Left hindlimb (tissue), 1 donor: Measurements from ENCODE around the gene SPACA9.

Experiments
- DNase-seq: peaks from one replicate; pipeline ENCODE4 v3.0.0-alpha.2; 2018

SPACA9 gene

GRCh38 chr9:132878695-132879456 lies at the start of gene SPACA9:
TSS of gene SPACA9 (plus strand) at chr9:132878898. CDS start at chr9:132883948, 5,050 bp downstream.
- peak; percentile 86 for DNase-seq

- no peak for DNase-seq
Measured at GRCh38 chr9:132832171-132832881, 46.4 kb upstream of the SPACA9 start.

- no peak for DNase-seq
Measured at GRCh38 chr9:132833550-132834121, 45.1 kb upstream of the SPACA9 start.

GRCh38 chr9:132834343-132834742 lies 44.4 kb upstream of the SPACA9 start:
- DNase-seq = no peak

GRCh38 chr9:132837501-132838286 lies 41.0 kb upstream of the SPACA9 start:
- no peak for DNase-seq

- DNase-seq = no peak
Measured at GRCh38 chr9:132838291-132838690, 40.4 kb upstream of the SPACA9 start.

GRCh38 chr9:132840980-132841379 lies 37.7 kb upstream of the SPACA9 start:
- no peak for DNase-seq

- no peak for DNase-seq
Measured at GRCh38 chr9:132842124-132843044, 36.3 kb upstream of the SPACA9 start.

GRCh38 chr9:132846109-132846917 lies 32.4 kb upstream of the SPACA9 start:
- no peak for DNase-seq

- DNase-seq = no peak
Measured at GRCh38 chr9:132846918-132847515, 31.7 kb upstream of the SPACA9 start.

GRCh38 chr9:132849185-132849706 lies 29.5 kb upstream of the SPACA9 start:
- DNase-seq = no peak

- DNase-seq = no peak
Measured at GRCh38 chr9:132853482-132853881, 25.2 kb upstream of the SPACA9 start.

- no peak for DNase-seq
Measured at GRCh38 chr9:132854832-132855231, 23.9 kb upstream of the SPACA9 start.

- no peak for DNase-seq
Measured at GRCh38 chr9:132855904-132856303, 22.8 kb upstream of the SPACA9 start.

- peak; percentile 69 for DNase-seq
Measured at GRCh38 chr9:132857031-132857430, 21.7 kb upstream of the SPACA9 start.

- no peak for DNase-seq
Measured at GRCh38 chr9:132857616-132858342, 20.9 kb upstream of the SPACA9 start.

GRCh38 chr9:132858751-132859150 lies 19.9 kb upstream of the SPACA9 start:
- no peak for DNase-seq

GRCh38 chr9:132861666-132862065 lies 17.0 kb upstream of the SPACA9 start:
- DNase-seq = no peak

GRCh38 chr9:132862533-132862932 lies 16.2 kb upstream of the SPACA9 start:
- no peak for DNase-seq

GRCh38 chr9:132863096-132863495 lies 15.6 kb upstream of the SPACA9 start:
- no peak for DNase-seq
